GM19455 (cell line): ENCODE data around the gene COG3.

Experiments used
- ATAC-seq: cut with Tn5 transposase; IDR thresholded peaks from one replicate; pipeline ENCODE4 v1.9.1; 2021; ENCODE audit not compliant: unreplicated experiment

COG3 gene

DNA sequence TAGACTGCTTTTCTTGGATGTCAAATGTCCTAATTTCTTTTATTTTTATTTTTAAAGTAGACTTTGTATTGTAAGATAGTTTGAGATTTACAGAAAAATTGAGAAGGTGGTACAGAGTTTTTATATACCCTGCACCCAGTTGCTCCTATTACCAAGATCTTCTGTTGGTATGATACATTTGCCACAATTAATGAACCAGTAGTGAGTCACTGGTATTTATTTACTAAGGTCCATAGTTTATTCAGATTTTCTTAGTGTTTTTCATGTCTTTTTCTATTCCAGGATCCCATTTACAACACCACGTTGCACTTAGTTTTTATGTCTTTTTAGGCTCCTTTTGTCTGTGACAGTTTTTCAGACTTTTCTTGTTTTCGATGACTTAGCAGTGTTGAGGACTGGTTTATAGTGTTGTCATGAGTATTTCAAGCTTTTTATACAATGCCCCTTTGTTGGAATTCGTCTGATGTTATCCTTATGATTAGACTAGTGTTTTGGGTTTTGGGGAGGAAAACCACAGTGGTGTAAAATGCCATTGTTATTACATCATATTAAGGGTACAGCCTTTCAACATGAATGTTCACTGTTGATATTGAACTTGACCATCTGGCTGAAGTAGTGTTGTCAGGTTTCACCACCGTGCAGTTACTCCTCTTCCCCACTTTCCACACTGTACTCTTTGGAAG, 35.9 kb downstream of the COG3 start:
- no peak for ATAC-seq

DNA sequence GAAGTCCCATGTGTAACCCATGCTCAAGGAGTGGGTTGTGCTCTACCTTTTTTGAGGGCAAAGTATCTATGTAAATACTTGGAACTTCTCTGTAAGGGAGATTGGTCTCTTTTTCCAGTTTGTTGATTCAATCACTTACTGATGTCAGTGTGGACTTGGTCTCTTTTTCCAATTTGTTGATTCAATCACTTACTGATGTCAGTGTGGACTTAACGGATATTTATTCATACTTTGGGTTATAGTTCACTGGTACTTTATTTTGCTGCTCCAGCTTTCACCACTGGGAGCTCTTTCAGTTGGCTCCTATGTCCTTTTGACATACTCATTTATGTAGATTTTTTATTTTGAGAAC, 36.4 kb downstream of the COG3 start:
- ATAC-seq: no peak

DNA sequence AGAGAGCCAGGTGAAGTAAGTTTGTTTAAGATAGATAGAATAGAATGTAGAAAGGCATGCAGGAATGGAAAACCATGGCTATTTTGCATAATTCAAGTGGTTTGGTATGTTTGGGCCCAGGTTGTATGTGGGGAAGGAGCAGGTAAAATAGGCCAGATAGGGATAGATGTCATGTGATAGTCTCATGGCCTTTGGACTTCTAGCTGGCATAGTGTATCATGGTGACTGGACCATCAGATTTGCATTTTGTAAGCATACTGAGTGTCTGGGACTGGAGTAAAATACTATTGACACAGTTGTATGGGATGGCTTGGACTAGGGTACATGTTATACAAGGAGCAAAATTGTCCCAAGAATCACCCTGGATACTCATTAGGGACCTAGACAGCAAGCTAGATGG, 38.9 kb downstream of the COG3 start:
- no peak for ATAC-seq

DNA sequence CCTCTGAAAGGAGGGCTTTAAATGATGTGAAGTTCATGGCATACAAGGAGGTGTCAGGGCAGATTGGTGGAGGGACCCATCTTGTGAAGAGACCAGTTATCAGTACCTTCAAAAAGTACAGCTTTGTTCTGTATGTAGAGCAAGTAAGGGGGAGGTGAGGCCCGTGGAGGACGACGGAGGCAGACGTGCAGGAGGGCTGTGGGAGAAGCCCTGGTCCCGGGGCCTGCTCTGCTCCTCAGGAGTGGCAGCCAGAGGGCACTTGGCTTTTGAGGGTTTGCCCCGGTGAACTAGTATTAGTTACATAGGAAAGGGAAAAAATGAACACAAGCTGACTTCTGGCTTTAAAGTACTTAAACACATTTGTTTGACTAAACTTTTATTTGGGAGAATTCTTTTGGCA, 42.1 kb downstream of the COG3 start:
- ATAC-seq: no peak

DNA sequence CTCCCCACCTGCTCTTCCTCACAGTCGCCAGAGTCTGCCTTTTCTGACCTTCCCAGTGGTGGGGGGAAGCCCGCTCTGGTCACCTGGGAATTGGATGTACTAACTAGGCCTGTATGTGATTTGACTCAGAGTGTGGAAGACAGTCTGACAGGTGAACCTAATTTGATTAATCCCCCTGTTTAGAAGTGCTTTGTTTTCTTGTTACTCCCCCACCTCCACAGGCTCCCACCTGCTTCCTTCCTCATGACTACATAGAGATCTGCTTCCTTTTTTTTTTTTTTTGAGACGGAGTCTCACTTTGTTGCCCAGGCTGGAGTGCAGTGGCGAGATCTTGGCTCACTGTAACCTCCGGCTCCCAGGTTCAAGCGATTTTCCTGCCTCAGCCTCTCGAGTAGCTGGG, 44.0 kb downstream of the COG3 start:
- ATAC-seq: no peak

DNA sequence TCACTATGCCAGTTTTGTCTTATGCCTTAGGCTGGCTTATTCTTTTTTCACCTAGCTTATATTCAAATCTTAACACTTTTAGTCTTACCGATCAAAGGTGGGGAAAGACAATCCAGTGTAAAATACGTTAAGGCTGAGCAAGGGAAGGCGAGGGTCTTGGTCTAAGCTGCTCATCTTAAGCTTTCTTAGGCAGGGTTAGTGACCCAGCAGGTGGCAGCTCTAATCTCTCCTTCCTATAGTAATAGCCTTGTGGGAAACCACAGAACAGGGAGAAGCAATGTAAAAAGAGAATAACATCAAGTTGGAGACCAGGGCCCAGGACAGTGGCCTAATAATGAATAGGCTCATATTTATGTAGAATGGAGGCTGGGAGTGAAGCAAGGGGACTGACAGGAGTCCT, 45.9 kb downstream of the COG3 start:
- ATAC-seq: no peak

DNA sequence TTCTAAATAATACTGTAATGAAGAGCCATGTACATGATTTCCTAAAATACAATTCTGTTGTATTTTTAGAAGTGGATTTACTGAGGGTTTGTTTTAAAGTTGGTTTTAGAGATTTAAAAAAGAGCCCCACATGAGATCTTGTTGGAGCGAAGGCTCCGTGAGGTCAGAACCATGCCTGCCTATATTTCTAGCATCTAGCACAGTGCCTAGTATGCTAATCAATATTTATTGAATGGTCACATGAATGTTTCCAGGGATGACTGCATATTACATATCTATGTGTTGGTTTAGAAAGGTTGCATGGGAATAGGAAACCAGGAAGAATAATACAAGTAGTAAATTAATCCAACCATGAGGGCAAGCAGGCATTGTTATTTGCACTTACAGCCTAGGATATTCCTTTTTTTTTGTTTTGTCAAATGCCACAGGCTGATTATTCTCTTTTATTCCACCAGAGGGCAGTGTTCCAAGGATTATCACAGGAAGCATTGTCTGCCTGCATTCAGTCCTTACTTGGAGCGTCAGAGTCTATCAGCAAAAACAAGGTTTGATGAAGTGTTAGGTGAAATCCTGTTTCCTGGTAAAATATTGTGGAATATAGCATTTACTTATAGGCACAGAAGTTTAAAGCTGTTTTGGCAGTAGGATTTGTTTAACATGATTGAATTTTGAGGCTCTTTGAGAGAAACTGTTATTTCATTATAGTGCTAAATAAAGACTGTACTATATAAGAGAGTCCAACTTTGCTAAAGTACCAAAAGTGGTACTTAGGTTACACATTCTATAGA, 46.8 kb downstream of the COG3 start:
- no peak for ATAC-seq

DNA sequence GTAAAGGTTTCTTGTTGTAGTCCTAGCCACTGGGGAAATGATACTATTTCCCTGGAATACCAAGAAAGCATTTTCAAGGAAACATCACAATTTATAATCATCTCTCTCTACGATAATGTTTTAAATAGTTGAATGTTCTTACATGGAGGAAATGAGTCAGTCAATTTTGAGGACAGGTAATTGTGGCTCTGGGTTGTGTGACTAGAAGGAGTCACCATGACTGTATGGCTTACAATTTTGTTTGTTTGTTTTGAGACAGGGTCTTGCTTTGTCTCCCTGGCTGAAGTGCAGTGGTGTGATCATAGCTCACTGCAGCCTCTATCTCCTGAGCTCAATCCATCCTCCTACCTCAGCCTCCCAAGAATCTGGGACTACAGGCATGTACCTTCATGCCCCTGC, 47.4 kb downstream of the COG3 start:
- ATAC-seq: no peak

DNA sequence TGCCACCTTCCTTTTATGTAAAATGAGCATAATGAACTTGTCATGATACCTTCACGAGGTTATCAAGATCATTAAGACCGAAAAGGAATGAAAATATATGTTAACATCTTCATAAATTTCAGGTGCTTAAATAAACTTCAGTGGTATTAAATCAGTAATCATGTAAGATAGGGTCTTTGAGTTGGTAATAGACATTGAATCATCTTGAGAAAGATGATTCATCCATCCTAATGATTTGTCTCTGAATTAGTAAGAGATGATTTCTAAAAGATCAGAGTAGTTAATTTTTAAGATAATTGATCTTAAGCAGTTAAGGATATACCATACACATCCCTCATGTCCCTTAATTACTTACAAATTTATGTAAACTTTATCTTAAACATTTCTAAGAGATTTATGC, 52.0 kb downstream of the COG3 start:
- ATAC-seq: no peak

DNA sequence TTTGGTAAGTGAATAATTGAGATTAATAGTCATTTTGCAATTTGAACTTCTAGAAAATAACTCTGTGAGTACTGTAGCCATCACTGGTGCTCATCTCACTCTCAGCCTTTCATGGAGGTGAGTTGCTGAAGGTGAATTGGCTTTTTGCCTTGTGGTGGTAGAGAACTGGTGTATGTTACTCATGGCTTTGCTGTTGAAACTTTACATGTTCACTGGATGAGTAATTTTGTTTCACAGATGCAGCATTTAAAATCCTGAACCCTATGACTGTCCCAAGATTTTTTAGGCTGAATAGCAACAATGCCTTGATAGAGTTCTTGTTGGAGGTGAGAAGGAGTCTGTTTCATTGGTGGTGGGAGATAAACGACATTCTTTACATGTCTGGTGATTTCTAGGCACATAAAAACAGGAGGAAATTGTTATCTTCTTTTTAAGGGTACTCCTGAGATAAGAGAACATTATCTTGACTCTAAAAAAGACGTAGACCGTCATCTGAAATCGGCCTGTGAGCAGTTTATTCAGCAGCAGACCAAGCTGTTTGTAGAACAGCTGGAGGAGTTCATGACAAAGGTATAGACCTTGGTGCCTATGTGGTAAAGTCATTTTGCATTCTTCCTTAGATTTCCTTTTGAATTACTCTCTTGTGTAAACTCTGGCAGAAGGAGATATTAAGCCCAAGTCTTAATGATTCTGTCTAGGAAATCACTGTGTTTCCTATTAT, 53.9 kb downstream of the COG3 start:
- no peak for ATAC-seq

DNA sequence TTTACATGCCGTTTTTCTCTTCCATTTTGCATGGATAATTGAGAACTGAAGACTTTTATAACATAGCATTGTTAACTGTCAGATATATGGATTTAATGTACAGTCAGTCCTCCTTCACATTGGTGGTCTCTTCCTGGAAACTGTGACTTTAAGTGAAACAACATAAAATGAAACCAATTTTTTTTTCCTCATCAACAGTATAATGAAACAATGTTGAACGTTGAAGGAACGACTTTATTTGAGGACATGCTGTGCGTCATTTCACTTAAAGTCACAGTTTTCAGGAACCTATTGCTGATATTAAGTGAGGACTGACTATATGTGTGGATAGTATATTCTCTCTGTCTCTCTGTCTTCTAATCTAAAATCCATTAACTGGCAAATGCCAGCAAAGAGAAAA, 54.8 kb downstream of the COG3 start:
- ATAC-seq: no peak

DNA sequence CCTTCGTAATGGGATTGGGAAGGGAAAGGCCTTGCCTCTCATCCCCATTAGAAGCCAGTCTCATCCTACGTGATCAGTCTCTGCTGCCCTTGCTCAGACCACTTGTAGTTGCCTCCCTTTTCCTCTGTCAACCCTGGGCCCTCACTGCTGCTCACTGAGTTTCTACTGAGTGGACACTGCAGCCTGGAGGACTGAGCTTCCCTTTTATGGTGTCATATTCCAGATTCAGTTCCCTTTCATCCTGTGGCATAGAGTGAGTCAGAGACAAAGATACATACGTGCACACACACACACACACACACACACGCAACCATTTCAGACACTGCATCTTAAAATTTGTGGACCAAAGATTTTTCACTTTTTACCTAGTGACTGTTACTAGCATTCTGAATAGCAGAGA, 56.6 kb downstream of the COG3 start:
- ATAC-seq: no peak

DNA sequence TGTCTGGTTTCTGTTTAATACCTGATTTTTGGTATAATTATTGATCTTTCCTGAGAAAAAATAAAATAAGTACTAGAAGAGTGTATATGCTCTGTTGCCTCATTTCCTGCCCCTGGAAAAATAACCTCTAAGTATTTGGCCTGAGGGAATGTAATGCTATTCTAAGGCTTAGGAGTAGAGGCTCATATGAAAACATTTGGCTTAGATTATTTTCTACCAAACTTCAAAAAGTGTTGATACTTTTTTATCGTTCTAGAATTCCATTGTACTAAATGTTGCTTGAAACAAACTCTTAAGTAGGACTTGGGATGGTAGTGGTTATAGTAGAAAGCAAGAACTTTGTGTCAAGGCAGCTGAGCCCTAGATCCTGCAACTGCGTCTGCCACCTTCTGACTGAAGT, 57.8 kb downstream of the COG3 start:
- ATAC-seq: no peak

DNA sequence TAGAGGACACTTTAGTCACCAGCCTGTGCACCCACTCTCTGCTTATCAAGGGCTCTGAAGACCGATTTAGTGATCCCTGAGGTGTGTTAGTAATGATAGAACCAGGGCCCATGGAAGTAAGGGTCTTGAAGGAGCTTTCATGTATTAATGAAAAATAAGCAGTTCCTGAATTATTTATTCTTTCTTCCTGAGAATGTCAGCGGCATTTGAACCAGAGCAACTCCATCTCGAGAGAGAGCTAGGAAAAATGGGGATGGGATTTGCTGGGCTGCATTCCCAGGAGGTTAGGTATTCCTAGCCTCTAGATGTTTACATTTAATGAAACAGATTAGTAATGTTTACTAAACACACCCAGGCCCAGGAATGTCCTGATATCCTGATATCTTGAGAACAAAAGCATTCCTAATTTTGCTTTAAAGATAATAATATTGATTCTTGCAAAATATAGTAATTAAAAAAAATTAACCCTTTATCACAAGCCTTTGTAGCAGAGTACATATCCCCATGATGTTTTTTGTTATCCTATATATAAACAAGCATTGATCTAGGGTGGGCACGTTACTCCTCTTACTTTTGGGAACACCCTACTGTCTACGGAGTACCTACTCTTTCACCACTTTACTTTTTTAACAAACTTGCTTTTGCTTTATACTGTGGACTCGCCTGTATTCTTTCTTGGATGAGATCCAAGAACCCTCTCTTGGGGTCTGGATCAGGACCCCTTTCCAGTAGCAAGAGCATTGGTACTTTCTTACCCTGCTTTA, 63.1 kb downstream of the COG3 start:
- no peak for ATAC-seq

DNA sequence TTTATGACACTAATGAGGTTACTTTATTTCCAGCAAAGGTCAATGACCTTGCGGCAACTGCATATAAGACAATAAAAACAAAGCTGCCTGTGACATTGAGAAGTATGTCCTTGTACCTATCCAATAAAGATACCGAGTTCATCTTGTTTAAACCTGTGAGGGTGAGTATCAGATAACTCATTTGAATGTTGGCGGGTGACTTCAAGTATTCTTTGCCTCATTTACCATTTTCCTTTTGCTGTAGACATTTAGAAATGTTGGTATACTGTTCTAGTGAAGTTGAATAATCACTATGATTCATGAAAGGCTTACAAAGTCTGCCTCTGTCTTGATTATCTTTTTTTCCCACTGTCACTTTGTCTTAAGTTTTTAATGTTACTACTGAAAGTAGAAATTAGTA, 65.0 kb downstream of the COG3 start:
- no peak for ATAC-seq

DNA sequence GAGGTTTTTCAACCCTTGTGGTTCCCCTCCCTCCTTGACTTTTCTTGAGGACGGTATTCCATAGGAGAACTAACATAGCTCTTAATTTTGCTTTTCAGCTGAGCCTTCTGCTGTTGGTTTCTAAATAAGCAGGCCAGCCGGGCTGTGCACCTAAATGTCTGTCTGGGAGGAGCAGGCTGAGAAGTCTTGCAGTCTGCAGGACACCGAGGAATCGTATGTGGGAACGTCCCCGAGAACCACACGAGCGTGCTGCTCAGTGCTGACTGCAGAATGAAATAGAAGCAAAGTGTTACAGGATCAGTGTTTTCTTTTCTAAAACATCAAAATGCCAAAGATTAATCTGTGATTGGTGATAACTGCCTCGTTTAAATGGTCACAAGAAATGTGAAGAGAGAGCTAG, 69.9 kb downstream of the COG3 start:
- no peak for ATAC-seq

DNA sequence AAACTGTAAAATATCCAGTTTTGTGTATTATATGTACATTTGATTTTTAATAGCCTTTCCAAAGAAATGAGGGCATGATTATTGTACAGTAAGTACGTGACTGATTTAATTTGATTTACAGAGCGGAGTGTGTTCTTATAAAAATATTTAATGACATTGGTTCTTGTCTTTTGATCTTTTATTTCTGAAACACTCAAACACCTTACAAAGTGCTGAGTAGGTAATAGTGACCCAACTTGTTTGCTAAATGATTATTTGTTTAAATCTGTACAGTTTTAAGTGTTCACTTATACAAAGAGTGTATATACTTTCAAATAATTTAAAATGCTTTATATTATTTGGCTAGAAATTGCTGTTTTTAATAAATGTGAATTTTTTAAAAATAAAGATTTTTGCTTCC, 71.5 kb downstream of the COG3 start:
- no peak for ATAC-seq

DNA sequence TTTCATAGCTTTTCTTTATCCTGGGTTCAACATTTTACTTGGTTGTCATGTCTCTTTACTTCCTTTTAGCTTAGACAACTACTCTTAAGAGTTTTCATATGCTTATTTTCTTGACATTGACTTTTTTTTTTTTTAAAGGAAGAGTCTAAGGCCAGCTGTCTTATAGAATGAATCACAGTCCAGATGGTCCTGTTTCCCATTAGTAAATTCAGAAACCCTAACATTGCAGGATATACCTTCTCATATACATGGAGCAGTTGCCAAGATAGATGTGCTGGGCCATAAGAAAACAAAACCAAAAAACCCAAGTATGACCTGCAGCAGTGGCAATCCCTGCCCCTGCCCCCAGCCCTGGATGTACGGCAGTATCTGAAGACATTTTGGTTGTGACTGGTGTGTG, 72.8 kb downstream of the COG3 start:
- no peak for ATAC-seq

DNA sequence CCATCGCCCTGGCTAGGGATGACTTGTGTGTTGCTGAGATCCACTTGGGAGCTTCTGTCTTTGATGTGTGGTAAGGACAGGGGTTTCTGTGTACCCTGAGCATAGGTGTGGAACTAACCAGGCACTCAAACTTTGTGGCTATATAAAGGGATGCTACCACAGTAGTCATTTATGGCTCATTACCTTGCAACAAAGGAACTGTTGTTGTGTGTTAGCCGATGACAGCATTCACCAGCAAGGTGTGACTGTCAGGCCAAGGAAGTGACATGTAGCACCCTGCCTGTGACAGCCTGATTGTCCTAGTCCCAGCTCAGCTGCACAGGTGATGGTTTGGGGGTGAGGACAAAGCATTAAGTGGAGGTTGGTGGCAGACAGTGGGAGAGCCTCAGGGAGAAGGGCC, 73.6 kb downstream of the COG3 start:
- ATAC-seq: no peak

DNA sequence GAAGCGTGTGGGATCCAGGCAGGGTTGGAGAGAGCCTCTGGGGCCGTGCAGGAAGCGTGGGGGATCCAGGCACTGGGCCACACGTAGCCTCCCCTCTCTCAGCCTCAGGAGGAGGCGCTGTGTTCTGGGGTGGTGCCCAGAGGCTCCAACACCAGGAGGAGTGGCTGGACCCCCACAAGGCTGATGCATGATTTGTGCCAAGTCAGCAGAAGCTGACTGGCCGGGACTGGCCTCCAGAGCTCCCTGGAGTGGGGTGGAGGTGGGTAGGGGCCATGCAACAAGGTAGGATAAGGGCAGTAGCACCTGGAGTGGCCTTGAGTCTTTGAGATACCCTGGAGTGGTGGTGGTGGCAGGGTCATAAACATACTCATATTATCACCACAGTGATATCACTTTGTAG, 75.5 kb downstream of the COG3 start:
- no peak for ATAC-seq

DNA sequence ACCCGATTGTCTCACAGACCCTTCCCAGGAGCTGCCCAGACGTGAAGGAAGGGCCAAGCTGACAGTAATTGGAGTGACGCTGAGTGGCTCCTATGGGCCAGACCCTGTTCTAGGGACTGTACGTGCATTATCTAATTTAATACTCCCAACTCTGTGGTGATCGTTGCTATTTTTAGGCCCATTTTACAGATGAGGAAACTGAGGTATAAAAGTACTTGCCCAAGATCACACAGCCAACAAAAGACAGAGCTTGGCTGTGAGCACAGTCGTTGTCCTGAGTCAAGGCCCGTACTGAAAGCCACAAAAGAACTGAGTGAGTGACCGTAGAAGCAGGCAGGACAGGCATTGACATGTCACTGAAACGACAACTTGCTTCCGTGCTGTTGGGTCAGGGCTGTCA, 76.1 kb downstream of the COG3 start:
- no peak for ATAC-seq

DNA sequence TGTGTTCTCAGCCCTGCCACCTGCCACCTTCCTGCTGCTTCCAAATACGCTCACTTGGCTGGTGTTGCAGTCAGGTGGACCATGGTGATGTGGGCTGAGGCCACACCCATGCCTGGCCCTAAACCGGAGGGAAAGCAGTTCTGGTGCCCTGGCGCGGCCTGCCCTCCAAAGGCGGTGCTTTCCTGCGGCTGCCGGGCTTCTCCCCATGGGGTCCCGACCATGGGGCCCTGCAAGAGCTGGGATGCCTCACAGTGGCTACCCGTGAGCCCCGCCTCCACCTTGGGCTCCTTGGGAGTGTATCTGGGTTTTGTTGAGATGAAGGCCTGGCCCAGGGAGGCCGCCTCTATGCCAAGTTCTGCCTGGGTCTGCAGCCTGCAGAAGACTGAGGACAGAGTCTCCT, 77.1 kb downstream of the COG3 start:
- ATAC-seq: no peak
